Kidney glomerular epithelial cell (primary cell): ENCODE results near the gene RELCH.
"Not testable (repeated sequence)": the region's sequence is repeated elsewhere in the genome, so short reads cannot be mapped to it uniquely, and the experiment has no call there.

Experiments used
- DNase-seq: peaks from one replicate; lab custom pipeline; 2025; lab: John Stamatoyannopoulos, UW

The RELCH gene, protein sequence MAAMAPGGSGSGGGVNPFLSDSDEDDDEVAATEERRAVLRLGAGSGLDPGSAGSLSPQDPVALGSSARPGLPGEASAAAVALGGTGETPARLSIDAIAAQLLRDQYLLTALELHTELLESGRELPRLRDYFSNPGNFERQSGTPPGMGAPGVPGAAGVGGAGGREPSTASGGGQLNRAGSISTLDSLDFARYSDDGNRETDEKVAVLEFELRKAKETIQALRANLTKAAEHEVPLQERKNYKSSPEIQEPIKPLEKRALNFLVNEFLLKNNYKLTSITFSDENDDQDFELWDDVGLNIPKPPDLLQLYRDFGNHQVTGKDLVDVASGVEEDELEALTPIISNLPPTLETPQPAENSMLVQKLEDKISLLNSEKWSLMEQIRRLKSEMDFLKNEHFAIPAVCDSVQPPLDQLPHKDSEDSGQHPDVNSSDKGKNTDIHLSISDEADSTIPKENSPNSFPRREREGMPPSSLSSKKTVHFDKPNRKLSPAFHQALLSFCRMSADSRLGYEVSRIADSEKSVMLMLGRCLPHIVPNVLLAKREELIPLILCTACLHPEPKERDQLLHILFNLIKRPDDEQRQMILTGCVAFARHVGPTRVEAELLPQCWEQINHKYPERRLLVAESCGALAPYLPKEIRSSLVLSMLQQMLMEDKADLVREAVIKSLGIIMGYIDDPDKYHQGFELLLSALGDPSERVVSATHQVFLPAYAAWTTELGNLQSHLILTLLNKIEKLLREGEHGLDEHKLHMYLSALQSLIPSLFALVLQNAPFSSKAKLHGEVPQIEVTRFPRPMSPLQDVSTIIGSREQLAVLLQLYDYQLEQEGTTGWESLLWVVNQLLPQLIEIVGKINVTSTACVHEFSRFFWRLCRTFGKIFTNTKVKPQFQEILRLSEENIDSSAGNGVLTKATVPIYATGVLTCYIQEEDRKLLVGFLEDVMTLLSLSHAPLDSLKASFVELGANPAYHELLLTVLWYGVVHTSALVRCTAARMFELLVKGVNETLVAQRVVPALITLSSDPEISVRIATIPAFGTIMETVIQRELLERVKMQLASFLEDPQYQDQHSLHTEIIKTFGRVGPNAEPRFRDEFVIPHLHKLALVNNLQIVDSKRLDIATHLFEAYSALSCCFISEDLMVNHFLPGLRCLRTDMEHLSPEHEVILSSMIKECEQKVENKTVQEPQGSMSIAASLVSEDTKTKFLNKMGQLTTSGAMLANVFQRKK

DNA sequence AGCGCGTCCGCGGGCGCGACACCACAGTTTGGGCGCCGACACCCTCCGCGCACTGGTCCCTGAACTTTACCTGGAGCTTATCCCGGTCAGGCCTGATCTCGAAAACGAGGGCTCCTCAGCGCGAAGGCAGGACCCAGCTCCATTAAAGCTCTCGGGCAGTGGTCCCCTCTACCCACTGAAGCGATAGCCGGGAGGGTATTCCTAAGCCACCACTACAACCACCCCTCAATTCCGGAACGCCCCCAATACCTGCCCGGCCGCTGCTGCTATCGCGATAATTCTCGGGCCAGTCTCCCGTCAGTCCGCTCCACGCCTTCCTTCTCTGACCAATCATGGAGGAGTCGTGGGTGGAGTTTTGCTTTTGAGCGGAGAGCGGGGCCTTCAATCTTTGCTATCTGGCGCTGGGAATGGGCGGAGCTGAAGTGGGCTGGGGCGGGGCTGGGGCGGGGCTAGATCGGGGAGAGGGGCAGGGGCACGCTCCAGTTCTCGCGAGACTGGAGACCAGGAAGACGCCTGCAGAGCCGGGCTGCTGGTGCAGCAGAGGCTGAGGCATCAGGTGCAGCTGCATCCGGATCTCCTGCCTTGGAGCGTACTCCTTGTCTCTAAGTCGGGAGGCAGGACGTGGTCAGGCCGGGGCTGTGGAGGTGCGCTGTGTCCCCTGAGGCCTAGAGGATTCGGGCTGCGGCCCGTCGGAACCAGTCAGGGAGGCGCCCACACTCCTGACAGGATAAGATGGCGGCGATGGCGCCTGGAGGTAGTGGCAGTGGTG lies at the start of gene RELCH, which contains the start of gene PIGN:
Gene RELCH (plus strand): TSS at position 482 of the 769 bp plus-strand sequence. CDS start 251 bp downstream, at position 733.
Gene PIGN (minus strand): TSS at position 283 of the 769 bp plus-strand sequence. CDS start 25,703 bp downstream, outside the sequence.
- peak; percentile 98 for DNase-seq

DNA sequence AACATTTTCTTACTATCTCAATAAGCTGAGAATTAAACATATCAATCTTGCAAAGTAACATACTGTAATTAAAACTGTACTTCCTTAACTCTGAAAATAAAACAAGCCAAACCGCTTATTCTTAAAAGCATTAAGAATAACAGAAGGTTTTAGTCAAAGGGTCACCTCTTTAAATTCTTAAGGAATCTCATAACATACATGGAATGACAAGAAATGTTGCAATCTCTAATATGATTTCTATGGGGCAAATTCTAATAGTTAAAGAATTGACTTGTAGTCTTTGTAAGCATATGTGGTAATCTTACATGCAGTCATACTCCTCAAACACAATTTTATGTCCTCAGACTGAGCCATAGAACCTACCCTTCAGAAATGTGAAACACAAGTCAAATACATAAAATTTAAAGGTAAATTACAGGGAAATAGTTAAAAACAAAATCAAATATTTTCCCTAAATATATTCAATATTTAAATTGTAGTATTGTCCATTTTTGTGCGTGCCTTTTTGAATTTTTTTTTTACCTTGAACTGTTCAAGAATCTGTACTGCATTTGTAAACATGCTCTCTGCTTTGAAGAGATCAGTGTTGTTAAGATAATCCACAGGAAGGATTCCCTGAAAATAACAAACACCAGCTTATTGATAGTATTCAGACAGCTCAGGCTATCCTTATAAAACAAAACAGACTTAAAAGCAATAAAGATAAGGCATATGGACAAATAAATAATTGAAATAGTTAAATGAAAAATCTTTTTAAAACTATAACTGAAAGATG lies 48.4 kb upstream of the RELCH start:
- no peak for DNase-seq

DNA sequence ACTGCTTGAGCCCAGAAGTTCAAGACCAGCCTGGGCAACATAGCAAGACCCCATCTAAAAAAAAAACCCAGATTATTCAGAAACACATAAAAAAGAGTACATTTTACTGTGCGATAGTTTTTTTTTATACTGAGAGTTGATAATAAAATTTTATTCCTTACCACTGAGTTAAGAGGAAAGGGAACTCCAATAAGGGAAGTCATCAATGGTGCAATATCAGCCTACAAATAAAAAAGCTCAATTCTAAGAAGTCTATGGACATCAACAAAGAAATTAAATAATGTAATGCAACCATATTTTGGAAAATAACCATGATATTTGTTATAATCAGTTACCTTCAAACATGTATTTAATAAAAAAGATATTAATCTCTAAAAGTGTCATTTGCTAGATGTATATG lies 46.8 kb upstream of the RELCH start:
- no peak for DNase-seq

DNA sequence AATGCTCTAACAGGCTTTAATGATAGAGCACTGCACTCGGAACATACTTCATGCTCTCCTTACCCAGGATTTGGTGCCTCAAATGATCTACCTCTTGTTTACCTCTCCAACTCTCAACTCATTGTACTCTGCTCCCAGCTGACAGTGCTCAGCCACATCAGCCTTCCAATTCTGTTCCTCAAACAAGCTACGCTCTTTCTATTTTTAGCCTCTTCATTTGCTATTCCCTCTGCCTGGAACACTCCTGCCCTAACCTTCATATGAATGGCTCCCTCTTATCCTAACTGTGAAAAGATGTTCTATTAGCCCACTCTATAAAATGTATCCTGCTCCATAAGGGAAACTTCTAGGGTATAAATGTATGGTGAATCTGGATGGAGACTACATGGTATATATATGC lies 42.7 kb upstream of the RELCH start:
- no peak for DNase-seq

DNA sequence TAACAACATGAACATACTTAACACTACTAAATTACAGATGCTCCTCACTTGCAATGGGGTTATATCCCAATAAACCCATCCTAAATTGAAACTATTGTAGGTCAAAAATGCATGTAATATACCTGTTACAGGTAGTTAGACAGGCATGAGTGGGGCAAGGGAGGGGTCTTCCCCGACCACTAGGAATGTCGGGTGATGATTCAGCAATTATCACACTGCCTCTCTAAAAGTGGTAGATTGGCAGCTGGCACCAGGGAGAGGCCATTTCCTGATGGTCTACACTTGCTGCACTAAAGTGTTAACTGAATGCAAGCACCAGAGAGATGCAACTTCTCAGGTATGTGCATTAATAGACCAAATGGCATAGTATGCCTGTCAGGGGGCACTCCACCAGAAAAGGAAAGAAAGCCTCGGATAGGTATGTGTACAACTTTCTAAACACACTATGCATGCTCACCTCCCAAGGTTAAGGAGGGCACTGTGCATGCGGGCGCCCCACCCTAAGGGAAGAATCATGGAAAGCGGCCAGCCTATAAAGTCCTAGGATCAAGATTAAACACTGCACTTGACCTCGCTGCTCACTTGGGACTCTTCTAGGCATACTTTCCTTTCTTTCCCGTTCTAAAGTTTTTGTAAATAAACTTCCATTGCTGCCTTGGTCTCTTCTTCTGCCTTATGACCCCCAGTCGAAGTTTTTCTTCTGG lies 35.8 kb upstream of the RELCH start:
- DNase-seq = no peak

DNA sequence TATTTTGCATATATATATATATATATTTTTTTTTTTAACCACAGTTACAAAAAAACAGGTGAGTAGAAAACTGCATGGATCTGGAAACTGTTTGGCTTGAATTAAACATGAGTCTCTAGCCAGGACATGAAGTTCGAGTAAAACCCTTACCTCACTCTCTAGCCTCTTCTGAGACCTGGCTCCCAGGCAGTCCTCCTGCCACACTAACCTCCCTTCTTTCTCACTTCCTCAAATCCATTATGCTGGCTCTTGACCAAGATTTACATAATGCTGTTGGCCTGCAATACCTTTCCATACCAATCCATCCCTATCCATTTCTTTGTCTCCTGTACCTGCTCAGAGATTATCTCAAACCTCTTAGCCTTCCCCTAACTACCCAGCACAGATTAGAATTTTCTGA lies 34.2 kb upstream of the RELCH start:
- DNase-seq = no peak

DNA sequence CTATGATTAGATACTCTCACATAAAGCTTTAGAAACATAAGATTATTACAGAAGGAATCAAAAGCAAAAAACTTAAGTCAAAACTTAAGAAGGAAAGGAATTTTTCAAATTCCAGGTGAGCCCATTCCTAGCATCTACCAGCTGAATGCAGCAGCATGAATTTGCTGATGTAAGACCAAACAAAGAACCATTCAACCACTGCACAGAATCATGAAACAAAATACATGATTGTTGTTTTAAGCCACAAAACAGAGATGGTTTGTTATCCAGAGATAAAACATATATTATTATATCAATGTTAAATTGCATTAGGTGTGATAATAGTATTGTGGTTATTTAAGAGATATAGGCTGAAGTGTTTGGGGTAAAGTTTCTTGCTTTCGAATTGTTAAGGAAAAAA lies 29.2 kb upstream of the RELCH start:
- DNase-seq = no peak

DNA sequence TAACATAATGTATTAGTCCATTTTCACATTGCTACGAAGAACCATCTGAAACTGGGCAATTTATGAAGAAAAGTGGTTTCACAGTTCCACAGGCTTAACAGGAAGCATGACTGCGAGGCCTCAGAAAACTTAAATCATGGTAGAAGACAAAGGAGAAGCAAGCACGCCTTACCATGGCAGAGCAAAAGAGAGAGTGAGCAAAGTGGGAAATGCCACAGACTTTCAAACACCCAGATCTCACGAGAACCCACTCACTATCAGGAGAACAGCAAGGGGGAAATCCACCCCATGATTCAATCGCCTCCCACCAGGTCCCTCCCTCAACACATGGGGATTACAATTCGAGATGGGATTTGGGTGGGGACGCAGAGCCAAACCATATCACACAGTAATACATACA lies 22.7 kb upstream of the RELCH start:
- DNase-seq = no peak

DNA sequence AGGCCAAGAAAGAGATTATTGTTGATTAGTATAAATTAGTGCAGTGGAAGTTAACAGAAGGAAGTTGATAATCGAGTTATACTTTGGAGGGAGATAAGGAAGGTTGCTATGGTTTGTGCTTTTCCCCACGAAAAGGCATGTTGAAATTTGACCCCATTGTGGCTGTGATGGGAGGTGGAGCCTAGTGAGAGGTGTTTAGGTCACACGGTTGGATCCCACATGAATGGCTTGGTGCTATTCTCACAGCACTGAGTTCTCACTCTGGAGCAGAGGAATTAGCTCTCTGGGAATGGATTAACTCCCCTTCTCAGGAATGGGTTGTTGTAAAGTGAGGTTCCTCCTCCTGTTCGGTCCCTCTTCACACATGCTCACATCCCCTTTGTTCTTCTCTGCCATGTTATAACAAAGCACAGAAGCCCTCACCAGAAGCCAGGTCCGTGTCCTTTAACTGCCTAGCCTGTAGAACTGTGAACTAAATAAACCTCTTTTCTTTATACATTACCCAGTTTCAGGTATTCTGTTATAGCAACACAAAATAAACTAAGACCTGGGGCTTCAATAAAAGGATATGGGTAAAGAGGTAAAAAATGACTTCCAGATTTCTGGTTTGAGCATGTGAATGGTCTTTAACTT lies 22.1 kb upstream of the RELCH start:
- no peak for DNase-seq

DNA sequence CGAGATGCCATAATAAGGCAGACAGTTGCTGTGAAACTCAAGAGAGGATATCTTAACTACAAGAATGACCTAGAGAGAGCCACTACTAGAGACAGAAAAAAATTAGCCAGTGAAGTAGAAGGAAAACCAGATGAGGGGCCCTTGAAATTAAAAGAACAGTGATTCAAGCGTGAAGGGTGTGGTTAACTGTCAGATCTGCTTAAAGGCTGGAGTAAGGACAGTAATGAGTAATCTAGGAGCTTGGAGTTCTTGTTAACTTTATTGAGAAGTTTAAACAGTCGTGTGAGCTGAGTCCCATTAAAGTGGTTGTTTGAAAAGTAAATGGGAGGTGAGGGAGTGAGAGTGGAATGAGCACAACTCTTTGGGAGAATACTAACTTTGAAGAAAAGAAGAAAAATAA lies 21.5 kb upstream of the RELCH start:
- no peak for DNase-seq

DNA sequence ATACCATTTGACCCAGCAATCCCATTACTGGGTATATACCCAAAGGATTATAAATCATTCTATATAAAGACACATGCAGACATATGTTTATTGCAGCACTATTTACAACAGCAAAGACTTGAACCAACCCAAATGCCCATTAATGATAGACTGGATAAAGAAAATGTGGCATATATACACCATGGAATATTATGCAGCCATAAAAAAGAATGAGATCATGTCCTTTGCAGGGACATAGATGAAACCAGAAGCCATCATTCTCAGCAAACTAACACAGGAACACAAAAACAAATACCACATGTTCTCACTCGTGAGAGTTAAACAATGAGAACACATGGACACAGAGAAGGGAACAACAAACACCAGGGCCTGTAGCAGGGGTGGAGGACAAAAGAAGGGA lies 20.5 kb upstream of the RELCH start:
- DNase-seq = not testable (repeated sequence)

DNA sequence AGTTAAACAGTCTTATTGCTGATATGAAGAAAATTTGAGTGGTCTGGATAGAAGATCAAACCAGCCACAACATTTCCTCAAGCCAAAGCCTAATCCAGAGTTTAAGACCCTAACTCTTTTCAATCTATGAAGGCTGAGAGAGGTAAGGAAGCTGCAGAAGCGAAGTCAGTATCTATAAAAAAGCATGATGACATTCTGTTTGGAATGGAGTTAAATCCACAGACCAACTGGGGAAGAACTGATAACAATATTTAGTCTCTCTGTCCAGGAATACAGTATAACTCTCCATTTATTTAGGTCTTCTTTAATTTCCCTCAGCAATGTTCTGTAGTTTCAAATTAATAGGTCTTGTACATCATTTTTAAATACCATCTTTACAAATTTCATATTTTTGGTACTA lies 16.2 kb upstream of the RELCH start:
- no peak for DNase-seq

DNA sequence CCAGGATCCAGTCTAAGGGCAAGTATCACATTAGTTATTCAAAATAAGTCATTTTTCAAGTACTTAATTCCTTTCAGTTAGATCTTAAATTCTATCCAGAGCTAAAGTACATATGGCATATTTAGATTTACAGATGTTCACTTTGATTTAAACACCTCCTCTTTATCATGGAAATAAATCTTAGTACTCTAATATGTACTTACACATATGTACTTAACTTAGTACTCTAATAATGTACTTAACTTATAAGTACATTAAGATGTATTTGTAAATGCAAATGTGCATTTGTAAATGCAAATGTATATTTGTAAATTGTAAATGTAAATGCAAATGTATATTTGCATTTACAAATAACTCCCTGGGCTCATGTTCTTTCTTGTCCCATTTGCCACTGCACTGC lies 14.8 kb upstream of the RELCH start:
- no peak for DNase-seq

DNA sequence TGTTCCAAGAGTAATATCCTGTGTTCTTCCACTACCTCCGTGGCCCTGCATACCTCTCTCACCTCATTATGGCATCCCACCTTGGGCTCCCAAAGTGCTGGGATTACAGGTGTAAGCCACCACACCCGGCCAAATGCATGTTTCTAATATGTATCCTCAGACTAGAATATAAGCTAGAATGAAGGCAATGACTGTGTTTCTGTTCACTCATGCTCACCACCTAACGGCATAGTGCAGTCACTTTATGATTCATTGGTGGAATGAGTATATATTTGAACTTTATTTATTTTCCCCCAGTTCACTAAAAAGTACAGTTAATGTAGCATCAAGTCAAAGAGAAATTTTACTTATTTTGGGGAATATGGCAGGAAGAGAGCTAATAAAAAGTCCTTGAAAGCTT lies 11.5 kb upstream of the RELCH start:
- DNase-seq = no peak

DNA sequence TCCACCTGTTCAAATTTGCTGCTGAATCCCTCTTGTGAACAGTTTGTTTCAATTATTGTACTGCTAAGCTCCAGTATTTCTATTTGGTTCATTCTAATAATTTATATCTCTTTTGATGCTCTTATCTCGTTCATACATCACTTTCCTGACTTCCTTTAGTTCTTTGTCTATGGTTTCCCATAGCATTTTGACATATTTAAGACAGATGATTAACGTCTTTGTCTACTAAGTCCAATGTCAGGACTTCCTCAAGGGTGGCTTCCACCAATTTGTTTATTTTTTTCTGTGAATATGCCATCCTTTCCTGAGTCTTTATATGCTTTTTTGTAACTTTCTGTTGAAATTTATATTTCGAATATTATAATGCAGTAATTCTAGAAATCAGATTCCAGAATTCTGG lies 9.8 kb upstream of the RELCH start:
- DNase-seq = no peak

DNA sequence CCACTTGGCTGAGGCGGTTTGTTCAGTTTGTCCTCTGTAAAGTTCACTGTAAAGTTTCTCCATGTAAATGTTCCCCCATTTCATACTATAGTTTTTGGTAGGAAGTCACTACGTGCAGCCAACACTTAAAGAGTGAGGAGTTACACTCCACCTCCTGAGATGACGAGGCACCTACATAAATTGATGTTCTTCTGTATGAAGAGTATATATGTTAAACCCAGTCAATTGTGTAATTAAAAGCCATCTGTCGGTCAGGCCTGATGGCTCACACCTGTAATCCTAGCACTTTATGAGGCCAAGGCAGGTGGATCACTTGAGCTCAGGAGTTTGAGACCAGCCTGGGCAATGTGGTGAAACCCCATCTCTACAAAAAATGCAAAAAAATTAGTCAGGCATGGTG lies 7.8 kb upstream of the RELCH start:
- no peak for DNase-seq

DNA sequence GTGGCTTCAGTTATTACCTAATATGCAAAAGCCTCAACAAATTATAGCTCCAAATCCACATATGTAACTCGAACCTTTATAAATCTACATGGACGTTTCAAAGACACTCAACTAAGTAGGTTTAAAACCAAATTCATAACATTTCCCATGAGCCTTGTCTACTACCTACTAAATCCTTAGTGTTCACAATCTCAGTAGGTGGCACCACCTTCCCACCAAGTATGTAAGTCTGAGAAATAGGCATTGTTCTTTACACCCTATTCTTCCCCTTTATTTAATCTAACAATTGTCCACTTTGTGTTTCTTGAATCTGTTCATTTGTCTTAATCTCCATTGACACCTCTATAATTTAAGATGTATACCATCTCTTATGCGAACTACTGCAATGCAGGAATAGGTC lies 4.8 kb upstream of the RELCH start:
- no peak for DNase-seq

DNA sequence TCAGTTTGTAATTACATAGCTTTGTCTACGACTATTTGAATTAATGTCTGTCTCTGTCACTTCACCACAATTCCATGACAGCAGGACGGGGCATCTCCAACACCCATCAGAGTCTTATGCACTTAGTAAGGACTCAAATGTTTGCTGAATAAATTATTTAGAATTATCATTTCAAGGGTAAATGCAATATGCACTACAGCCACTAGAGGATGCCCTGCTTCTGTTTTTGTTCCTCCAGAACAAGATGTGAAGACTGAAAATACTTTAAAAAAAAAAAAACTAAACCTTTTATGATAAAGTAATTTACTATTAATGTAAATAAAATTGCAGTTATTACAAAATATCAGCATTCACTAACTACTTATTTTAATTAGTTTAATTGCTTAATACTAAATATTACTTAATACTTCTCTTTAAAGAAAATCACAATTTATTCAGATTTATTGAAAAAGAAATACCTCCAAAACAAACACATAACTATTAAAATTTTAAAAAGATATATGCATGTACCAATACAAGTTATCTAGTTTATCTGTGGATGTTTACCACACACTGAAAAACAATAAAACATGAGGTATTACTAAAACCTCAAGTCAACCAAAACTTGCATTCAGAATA lies 3.4 kb upstream of the RELCH start:
- DNase-seq = peak; percentile 21

DNA sequence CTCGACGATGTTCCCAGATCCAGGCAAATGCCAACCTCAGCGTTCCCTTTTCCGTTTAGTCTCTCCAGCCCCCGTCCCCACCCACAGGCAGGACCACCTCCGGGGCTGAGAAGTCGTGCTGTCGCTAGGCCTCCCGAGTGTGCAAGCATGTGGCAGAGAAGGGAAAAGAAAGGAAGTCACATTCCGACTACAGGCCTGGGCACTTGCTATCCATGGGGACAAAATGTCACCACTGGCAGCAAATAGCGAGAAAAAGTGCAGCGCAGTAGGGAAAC lies 619 bp upstream of the RELCH start:
- DNase-seq = no peak
